HEK293 (cell line): Measurements from ENCODE around the gene ENAH.
A peak's percentile ranks its signal among the peaks of the same experiment; 100 is the strongest.

ENCODE experiments used
- CTCF ChIA-PET: fragments of 350-600 bp; formaldehyde crosslinking; extraction: SDS; loops from one replicate; lab custom pipeline; 2021; ENCODE audit warnings: antibody characterized with exemption; lab: Yijun Ruan, JAX
- POLR2A ChIA-PET: fragments of 300-600 bp; formaldehyde crosslinking; extraction: SDS; loops from one replicate; lab custom pipeline; 2020; ENCODE audit warnings: antibody characterized with exemption, inconsistent platforms; lab: Yijun Ruan, JAX
- H3K27ac ChIP-seq: fragments of 200-500 bp; sonication (Bioruptor generic); 2 replicates; pipeline ENCODE4 v1.5.1; 2014; ENCODE audit warnings: low read depth, low read length, control low read depth, inconsistent platforms; ENCODE audit errors: extremely low read depth
- H3K36me3 ChIP-seq, 2 experiments: fragments of 200-500 bp in 1 of 2; sonication (Bioruptor generic) in 1 of 2; 1 replicate in 1 of 2; 2 replicates in 1 of 2; pipeline ENCODE4 v1.5.1; 2014 to 2017; ENCODE audit warnings: inconsistent platforms in 2 of 2, low read length in 2 of 2; ENCODE audit not compliant: control insufficient read depth in 2 of 2, insufficient read depth in 1 of 2
- H3K4me1 ChIP-seq: fragments of 200-500 bp; sonication (Bioruptor generic); 2 replicates; pipeline ENCODE4 v1.5.1; 2014; ENCODE audit warnings: mild to moderate bottlenecking, low read length, inconsistent platforms; ENCODE audit not compliant: control insufficient read depth, insufficient read depth
- H3K4me3 ChIP-seq: 2 replicates; pipeline ENCODE4 v1.5.1; 2011; ENCODE audit warnings: low read depth, mild to moderate bottlenecking, control low read depth, low read length, moderate library complexity
- H3K9me3 ChIP-seq: fragments of 200-500 bp; sonication (Bioruptor generic); 2 replicates; pipeline ENCODE4 v1.5.1; 2014; ENCODE audit warnings: low read depth, low read length, inconsistent platforms; ENCODE audit not compliant: control insufficient read depth, insufficient read depth
- BCL11B ChIP-seq: fragments of 450-650 bp; formaldehyde crosslinking; IDR thresholded peaks from 2 replicates; pipeline ENCODE4 v1.5.1; 2016; ENCODE audit warnings: low read depth, missing biosample characterization, missing genetic modification characterization
- EGR2 ChIP-seq: fragments of 450-650 bp; formaldehyde crosslinking; IDR thresholded peaks from 2 replicates; pipeline ENCODE4 v1.5.1; 2016; ENCODE audit warnings: low read depth, missing biosample characterization, missing genetic modification characterization
- FEZF1 ChIP-seq: fragments of 450-650 bp; formaldehyde crosslinking; IDR thresholded peaks from 2 replicates; pipeline ENCODE4 v1.5.1; 2016; ENCODE audit warnings: missing biosample characterization, missing genetic modification characterization
- GLIS1 ChIP-seq: fragments of 450-650 bp; formaldehyde crosslinking; IDR thresholded peaks from 2 replicates; pipeline ENCODE4 v1.5.1; 2016; ENCODE audit warnings: missing biosample characterization, missing genetic modification characterization
- KLF1 ChIP-seq: fragments of 450-650 bp; formaldehyde crosslinking; IDR thresholded peaks from 2 replicates; pipeline ENCODE4 v1.5.1; 2016; ENCODE audit warnings: missing biosample characterization, missing genetic modification characterization
- MEIS1 ChIP-seq: sonication (generic); formaldehyde crosslinking; IDR thresholded peaks from 2 replicates; pipeline ENCODE4 v1.8.1; 2022; ENCODE audit warnings: missing genetic modification reagents, mild to moderate bottlenecking, borderline replicate concordance
- PRDM1 ChIP-seq: fragments of 450-650 bp; formaldehyde crosslinking; IDR thresholded peaks from 2 replicates; pipeline ENCODE4; 2016; ENCODE audit warnings: missing biosample characterization, missing genetic modification characterization
- SCRT1 ChIP-seq: fragments of 450-650 bp; formaldehyde crosslinking; IDR thresholded peaks from 2 replicates; pipeline ENCODE4 v1.5.1; 2016; ENCODE audit warnings: missing biosample characterization, missing genetic modification characterization, borderline replicate concordance
- SCRT2 ChIP-seq: fragments of 450-650 bp; formaldehyde crosslinking; IDR thresholded peaks from 2 replicates; pipeline ENCODE4 v1.5.1; 2016; ENCODE audit warnings: missing biosample characterization, missing genetic modification characterization
- TCF7L2 ChIP-seq: IDR thresholded peaks from 2 replicates; pipeline ENCODE4 v1.6.1; 2011; ENCODE audit warnings: low read depth, mild to moderate bottlenecking, inconsistent platforms, low read length, moderate library complexity, borderline replicate concordance
- TRIM28 ChIP-seq: IDR thresholded peaks from 2 replicates; pipeline ENCODE4 v1.6.1; 2011; ENCODE audit warnings: low read length, control low read depth, borderline replicate concordance
- WT1 ChIP-seq: fragments of 450-650 bp; formaldehyde crosslinking; IDR thresholded peaks from 2 replicates; pipeline ENCODE4 v1.5.1; 2016; ENCODE audit warnings: missing biosample characterization, missing genetic modification characterization
- ZEB2 ChIP-seq: fragments of 450-650 bp; formaldehyde crosslinking; IDR thresholded peaks from 2 replicates; pipeline ENCODE4 v1.5.1; 2016; ENCODE audit warnings: missing biosample characterization, missing genetic modification characterization
- ZFP3 ChIP-seq: fragments of 450-650 bp; formaldehyde crosslinking; IDR thresholded peaks from 2 replicates; pipeline ENCODE4 v1.5.1; 2016; ENCODE audit warnings: low read depth, missing biosample characterization, missing genetic modification characterization
- ZNF138 ChIP-seq: fragments of 450-650 bp; formaldehyde crosslinking; IDR thresholded peaks from 2 replicates; pipeline ENCODE4 v1.5.1; 2016; ENCODE audit warnings: missing biosample characterization, missing genetic modification characterization, borderline replicate concordance
- ZNF157 ChIP-seq: fragments of 450-650 bp; formaldehyde crosslinking; IDR thresholded peaks from 2 replicates; pipeline ENCODE4 v1.5.1; 2016; ENCODE audit warnings: missing biosample characterization, missing genetic modification characterization
- ZNF18 ChIP-seq: fragments of 450-650 bp; formaldehyde crosslinking; IDR thresholded peaks from 2 replicates; pipeline ENCODE4 v1.5.1; 2016; ENCODE audit warnings: missing biosample characterization, missing genetic modification characterization
- ZNF2 ChIP-seq: fragments of 450-650 bp; formaldehyde crosslinking; IDR thresholded peaks from 2 replicates; pipeline ENCODE4 v1.5.1; 2016; ENCODE audit warnings: missing biosample characterization, missing genetic modification characterization
- ZNF324 ChIP-seq: fragments of 450-650 bp; formaldehyde crosslinking; IDR thresholded peaks from 2 replicates; pipeline ENCODE4 v1.5.1; 2016; ENCODE audit warnings: missing biosample characterization, missing genetic modification characterization
- ZNF335 ChIP-seq: fragments of 450-650 bp; formaldehyde crosslinking; conservative IDR thresholded peaks from 2 replicates; pipeline ENCODE4 v1.5.1; 2016; ENCODE audit warnings: missing biosample characterization, missing genetic modification characterization
- ZNF416 ChIP-seq: fragments of 450-650 bp; formaldehyde crosslinking; IDR thresholded peaks from 2 replicates; pipeline ENCODE4 v1.5.1; 2016; ENCODE audit warnings: missing biosample characterization, missing genetic modification characterization
- ZNF449 ChIP-seq: fragments of 450-650 bp; formaldehyde crosslinking; IDR thresholded peaks from 2 replicates; pipeline ENCODE4 v1.5.1; 2017; ENCODE audit warnings: missing biosample characterization, mild to moderate bottlenecking, missing genetic modification characterization, moderate library complexity
- ZNF488 ChIP-seq: fragments of 450-650 bp; formaldehyde crosslinking; IDR thresholded peaks from 2 replicates; pipeline ENCODE4 v1.5.1; 2016; ENCODE audit warnings: missing biosample characterization, missing genetic modification characterization
- ZNF501 ChIP-seq: fragments of 450-650 bp; formaldehyde crosslinking; IDR thresholded peaks from 2 replicates; pipeline ENCODE4 v1.5.1; 2016; ENCODE audit warnings: missing biosample characterization, missing genetic modification characterization
- ZNF513 ChIP-seq: fragments of 450-650 bp; IDR thresholded peaks from 2 replicates; pipeline ENCODE4 v1.5.1; 2018; ENCODE audit warnings: missing biosample characterization, missing genetic modification characterization
- ZNF560 ChIP-seq: fragments of 450-650 bp; formaldehyde crosslinking; IDR thresholded peaks from 2 replicates; pipeline ENCODE4 v1.5.1; 2017; ENCODE audit warnings: missing biosample characterization, missing genetic modification characterization, borderline replicate concordance
- ZNF621 ChIP-seq: fragments of 450-650 bp; formaldehyde crosslinking; IDR thresholded peaks from 2 replicates; pipeline ENCODE4 v1.5.1; 2017; ENCODE audit warnings: missing biosample characterization, missing genetic modification characterization
- ZNF692 ChIP-seq: fragments of 450-650 bp; formaldehyde crosslinking; IDR thresholded peaks from 2 replicates; pipeline ENCODE4 v1.5.1; 2016; ENCODE audit warnings: missing biosample characterization, missing genetic modification characterization
- ZNF707 ChIP-seq: fragments of 450-650 bp; formaldehyde crosslinking; IDR thresholded peaks from 2 replicates; pipeline ENCODE4 v1.5.1; 2016; ENCODE audit warnings: missing biosample characterization, missing genetic modification characterization
- ZNF76 ChIP-seq: fragments of 450-650 bp; formaldehyde crosslinking; IDR thresholded peaks from 2 replicates; pipeline ENCODE4; 2016; ENCODE audit warnings: low read depth, missing biosample characterization, missing genetic modification characterization, borderline replicate concordance
- ZNF791 ChIP-seq: fragments of 450-650 bp; formaldehyde crosslinking; IDR thresholded peaks from 2 replicates; pipeline ENCODE4 v1.5.1; 2016; ENCODE audit warnings: missing biosample characterization, missing genetic modification characterization

ENAH gene

GRCh38 chr1:225480825-225481434, 172.0 kb downstream of the ENAH start:
- Histone ChIP-seq H3K27ac (no peak overlapping the region), H3K9me3 (no peaks in the 10 kb centered on the region), H3K4me1 (no peaks in the 10 kb centered on the region), H3K36me3 (no peaks in the 10 kb centered on the region), H3K4me3 (no peak overlapping the region)
- ChIA-PET POLR2A (interaction anchor here (0.9 to 2.6 kb wide), 3 partner anchors 172 to 291 kb away, joined by 3 to 16 read pairs (median 4); partner anchors contain the start of gene ENAH), CTCF (interaction anchor here (0.5 to 23.4 kb wide), 66 partner anchors 8 to 507 kb away, joined by 3 to 567 read pairs (median 5); partner anchors contain the start of genes ENAH, EPHX1, LEFTY1 and SRP9)
- TF ChIP-seq ZNF157 (tag by site-specific recombination) (no peak), ZNF791 (tag by site-specific recombination) (no peak), ZNF692 (tag by site-specific recombination) (no peak), BCL11B (tag by site-specific recombination) (no peak), ZEB2 (tag by site-specific recombination) (peak; percentile 97), FEZF1 (tag by site-specific recombination) (no peak), ZNF76 (tag by site-specific recombination) (no peak), SCRT2 (tag by site-specific recombination) (no peak), ZNF2 (peak; percentile 83), ZNF449 (tag by site-specific recombination) (no peak), ZNF560 (no peak), MEIS1 (CRISPR knock-in tag) (peak; percentile 93), TRIM28 (no peak; the same call in 1 of the 2 replicates), ZNF707 (no peak), WT1 (tag by site-specific recombination) (0 out of 2 replicates have a peak, but pooled peaks have one; percentile 39), ZNF138 (tag by site-specific recombination) (no peak), ZNF501 (tag by site-specific recombination) (0 out of 2 replicates have a peak, but pooled peaks have one; percentile 39), ZNF18 (tag by site-specific recombination) (peak; percentile 94), SCRT1 (tag by site-specific recombination) (no peak), PRDM1 (tag by site-specific recombination) (no peak), TCF7L2 (no peak), EGR2 (tag by site-specific recombination) (no peak), KLF1 (0 out of 2 replicates have a peak, but pooled peaks have one; percentile 20), ZNF513 (tag by site-specific recombination) (0 out of 2 replicates have a peak, but pooled peaks have one; percentile 24), ZNF324 (tag by site-specific recombination) (no peak), ZNF335 (tag by site-specific recombination) (no peak), GLIS1 (tag by site-specific recombination) (0 out of 2 replicates have a peak, but pooled peaks have one; percentile 25), ZNF416 (tag by site-specific recombination) (no peak), ZNF621 (tag by site-specific recombination) (no peak), ZFP3 (tag by site-specific recombination) (no peak), ZNF488 (tag by site-specific recombination) (no peak)
